Measurements from ENCODE around the gene WDR35. TPM values are rescaled to one million over a fixed set of nuclear protein-coding genes. Genes with fewer than 3 reads are reported as not detected.

The WDR35 gene
- total RNA-seq, result 19.8 and 23.0 TPM in 2 replicates

GRCh38 chr2:19989667-19990415, at the start of gene WDR35:
TSS of gene WDR35 (minus strand) at chr2:19990105. CDS start at chr2:19990015, 90 bp downstream.

GRCh38 chr2:20012282-20013125, 22.6 kb upstream of the WDR35 start, which contains the start of gene MATN3:
TSS of gene MATN3 (minus strand) at chr2:20012668. CDS start at chr2:20012631, 37 bp downstream.

GRCh38 chr2:19901442-19902215, 88.3 kb downstream of the WDR35 start, which contains the start of gene TTC32:
TSS of gene TTC32 (minus strand) at chr2:19901983. CDS start at chr2:19901854, 129 bp downstream.

Other genes starting within 250 kb of the WDR35 start
- gene TTC32, start 88.1 kb downstream of the WDR35 start, total RNA-seq, result 6.5 and 14.0 TPM in 2 replicates
- gene MATN3, start 22.6 kb upstream of the WDR35 start, total RNA-seq, result 2.8 and 4.3 TPM in 2 replicates
- gene LAPTM4A, start 61.5 kb upstream of the WDR35 start, total RNA-seq, result 523 and 546 TPM in 2 replicates
- 22.5 and 27.3 TPM in 2 replicates for gene SDC1, start 235.0 kb upstream of the WDR35 start, total RNA-seq